ENCODE measurements around the gene GPRC5C. TPM values are rescaled to one million over a fixed set of nuclear protein-coding genes. Genes with fewer than 3 reads are reported as not detected.
A peak's percentile ranks its signal among the peaks of the same experiment; 100 is the strongest.

Gene GPRC5C
- polyA plus RNA-seq, 3 donors, result 92.3 to 121 (median 112) TPM

DNA sequence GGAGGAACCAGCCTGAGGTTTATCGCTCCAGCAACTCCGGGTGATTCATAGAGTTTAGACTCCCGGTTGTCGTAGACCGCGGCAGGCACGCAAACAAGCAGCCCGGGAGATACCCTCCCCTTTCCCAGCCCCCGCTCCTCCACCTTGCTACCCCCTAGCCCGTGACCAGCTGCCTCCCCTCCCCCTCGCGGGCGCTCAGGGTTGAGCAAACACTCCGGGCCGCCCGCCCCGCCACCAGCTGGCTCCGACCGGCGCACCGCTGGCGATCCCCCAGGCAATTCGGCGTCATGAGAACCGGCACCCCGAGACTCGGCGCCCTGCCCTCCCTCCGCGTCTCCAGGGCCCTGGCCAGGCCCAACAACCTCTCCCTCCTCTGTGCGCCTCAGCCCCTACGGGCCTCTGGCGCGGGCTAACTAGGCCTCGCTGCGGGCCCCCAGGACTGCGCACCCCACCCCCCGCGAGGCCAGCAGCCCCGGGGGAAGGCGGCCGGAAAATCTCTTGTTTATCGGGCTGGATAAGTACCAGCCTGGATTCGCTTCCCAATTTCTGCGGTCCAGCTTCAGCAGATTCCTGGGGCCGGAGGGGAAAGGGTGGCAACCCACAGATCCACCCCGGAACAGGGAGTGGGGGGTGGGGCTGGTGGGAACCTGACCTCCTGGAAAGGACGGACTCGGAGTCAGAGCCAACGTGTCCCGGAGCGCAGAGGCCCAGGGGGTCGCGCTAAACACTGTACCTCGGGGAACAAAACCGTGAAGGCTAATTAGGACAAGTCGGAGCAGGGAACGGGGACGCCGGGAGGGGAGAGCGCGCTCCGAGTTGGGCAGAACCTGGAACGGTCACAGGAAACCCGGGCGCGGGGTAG, 951 bp upstream of the GPRC5C start:
- peak in 1 of 3 donors; percentile 85 for DNase-seq (ENCODE audit: low read depth in 3 of 3, low spot score in 2 of 3)

DNA sequence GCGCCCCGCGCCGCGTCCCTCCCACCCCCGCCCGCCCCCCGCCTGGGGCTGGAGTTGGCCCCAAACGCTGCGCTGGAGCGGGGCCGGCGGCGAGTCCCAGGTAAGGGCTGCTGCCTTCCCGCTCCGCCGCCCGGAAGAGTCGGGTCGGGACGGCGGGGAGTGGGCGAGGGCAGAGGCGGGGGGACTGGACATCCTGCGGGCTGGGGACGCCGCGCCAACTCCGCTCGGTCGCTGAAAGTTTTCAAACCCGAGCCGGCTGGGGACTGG, 469 bp downstream of the GPRC5C start:
- no peak for DNase-seq (ENCODE audit: low read depth in 3 of 3, low spot score in 2 of 3)

DNA sequence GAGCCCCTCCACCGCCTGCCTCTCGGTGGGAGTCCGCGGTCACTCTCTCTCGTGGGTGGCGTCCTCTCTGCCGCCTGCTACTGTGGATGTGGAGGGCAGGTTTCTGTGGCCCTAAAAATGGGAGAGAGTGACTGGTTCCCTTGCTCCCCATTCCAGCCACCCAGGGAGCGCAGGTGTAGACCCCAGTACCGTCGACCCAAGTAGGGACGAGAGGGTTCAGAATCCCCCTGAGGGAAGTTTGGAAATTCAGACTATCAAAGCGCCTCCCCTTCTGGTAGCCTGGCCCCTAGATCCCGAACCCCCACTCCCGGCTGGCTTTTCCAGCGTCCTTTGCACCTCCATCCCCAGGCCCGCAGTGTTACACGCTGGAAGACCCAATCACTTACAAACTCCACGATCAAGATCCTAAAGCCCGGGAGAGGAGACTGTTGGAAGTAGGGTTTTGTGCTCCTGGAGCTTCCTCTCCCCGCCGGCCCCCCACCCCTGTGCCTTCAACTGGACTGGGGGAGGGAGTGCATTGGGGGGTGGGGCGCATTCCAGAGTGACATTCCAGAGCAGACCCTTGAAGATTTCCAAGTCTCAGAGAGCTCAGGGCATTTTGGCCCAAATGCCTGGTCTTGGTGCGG, 991 bp downstream of the GPRC5C start:
- no peak for DNase-seq (ENCODE audit: low read depth in 3 of 3, low spot score in 2 of 3)

DNA sequence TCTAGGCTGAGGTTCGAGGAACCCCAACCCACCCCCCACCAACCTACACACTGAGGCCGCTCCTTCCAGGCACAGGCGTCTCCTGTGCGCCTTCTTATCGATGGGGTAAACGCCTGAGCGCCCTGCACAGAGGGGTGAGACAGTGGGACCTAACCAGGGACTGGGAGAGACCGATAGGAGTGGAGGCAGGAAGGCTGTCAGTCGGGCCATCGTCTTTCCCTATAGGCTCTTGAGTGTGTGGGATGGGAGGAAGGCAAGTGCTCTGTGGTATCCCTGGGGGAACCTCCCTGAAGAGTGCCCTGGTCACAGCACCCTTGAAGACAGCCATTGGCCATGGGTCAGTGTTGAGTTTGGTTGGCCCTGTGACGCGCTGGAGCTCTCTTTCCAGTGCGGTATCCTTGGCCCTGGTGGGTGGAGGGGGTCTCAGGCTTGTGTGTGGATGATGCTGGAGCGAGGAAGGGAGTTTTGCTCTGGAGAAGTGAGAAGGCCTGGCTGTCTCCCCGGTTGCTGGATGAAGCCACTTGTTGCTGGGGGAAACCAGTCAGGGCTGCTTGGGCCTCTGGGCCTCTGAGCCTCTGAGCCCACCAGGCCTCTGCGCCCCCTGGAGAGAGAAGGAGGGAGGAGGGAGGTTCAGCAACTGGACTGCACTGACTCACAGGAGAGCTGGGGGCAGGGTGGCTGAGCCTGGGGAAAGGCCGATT, 1.7 kb downstream of the GPRC5C start:
- no peak for DNase-seq (ENCODE audit: low read depth in 3 of 3, low spot score in 2 of 3)

DNA sequence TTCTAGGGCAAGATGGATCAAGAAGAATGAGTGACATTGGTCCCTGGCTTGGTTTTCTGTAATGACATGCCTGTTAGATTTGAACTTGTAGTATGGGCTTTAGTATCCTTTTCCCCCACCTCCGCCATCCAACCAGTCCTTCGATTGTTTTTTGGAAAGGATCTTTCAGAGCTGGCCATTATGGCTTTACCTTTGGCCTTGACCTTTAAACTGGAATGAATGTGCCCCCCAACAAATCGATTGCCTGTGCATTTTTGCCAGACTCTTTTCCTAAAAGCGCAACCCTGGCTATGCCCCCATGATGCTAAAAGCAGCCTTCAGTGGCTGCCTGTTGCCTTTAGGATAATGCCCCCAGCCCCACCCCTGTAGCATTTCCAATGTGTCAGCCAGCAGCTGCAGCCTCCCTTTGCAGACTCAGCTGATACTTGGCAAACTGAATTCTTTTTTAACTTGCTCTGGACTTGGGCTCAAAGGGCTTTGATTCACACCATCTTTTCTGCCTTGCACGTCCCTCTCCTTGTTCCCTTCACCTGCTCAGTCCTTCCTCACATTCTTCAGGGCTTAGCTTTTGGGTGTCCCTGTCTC, 4.0 kb downstream of the GPRC5C start:
- no peak for DNase-seq (ENCODE audit: low read depth in 3 of 3, low spot score in 2 of 3)

DNA sequence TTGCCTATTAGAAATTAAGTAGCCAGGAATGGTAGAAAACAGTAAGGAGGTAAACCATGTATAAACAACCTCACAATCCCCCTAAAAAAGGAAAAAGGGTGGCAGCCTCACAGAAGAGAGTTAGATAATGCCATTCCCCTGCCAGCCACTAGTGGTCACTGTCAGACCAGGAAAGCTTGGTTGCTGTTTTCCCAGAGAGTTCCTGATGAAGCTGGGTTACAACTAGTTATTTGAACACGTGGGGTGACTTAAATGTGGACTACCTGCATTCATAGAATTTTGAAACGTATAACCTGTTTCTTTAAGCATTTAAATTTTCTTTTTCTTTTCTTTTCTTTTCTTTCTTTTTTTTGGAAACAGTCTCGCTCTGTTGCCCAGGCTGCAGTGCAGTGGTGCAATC, 5.8 kb downstream of the GPRC5C start:
- DNase-seq (ENCODE audit: low read depth in 3 of 3, low spot score in 2 of 3), result no peak

DNA sequence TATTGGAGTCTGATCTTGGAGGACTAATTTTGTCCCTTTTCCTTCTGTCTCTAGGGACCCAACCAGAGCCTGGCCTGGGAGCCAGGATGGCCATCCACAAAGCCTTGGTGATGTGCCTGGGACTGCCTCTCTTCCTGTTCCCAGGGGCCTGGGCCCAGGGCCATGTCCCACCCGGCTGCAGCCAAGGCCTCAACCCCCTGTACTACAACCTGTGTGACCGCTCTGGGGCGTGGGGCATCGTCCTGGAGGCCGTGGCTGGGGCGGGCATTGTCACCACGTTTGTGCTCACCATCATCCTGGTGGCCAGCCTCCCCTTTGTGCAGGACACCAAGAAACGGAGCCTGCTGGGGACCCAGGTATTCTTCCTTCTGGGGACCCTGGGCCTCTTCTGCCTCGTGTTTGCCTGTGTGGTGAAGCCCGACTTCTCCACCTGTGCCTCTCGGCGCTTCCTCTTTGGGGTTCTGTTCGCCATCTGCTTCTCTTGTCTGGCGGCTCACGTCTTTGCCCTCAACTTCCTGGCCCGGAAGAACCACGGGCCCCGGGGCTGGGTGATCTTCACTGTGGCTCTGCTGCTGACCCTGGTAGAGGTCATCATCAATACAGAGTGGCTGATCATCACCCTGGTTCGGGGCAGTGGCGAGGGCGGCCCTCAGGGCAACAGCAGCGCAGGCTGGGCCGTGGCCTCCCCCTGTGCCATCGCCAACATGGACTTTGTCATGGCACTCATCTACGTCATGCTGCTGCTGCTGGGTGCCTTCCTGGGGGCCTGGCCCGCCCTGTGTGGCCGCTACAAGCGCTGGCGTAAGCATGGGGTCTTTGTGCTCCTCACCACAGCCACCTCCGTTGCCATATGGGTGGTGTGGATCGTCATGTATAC, 8.0 kb downstream of the GPRC5C start:
- no peak for DNase-seq (ENCODE audit: low read depth in 3 of 3, low spot score in 2 of 3)

DNA sequence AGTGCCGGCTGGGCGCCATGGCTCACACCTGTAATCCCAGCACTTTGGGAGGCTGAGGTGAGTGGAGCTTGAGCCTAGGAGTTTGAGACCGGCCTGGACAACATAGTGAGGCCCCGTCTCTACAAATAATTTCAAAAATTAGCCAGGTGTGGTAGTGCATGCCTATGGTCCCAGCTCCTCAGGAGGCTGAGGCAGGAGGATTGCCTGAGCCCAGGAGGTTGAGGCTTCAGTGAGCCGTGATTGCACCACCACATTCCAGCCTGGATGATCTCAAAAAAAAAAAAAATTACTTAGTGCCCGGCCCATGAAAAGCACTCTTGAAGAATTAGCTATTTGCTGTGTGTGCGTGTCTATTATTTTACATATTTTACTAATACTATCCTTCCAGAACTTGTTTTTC, 9.6 kb downstream of the GPRC5C start:
- DNase-seq (ENCODE audit: low read depth in 3 of 3, low spot score in 2 of 3), result no peak

DNA sequence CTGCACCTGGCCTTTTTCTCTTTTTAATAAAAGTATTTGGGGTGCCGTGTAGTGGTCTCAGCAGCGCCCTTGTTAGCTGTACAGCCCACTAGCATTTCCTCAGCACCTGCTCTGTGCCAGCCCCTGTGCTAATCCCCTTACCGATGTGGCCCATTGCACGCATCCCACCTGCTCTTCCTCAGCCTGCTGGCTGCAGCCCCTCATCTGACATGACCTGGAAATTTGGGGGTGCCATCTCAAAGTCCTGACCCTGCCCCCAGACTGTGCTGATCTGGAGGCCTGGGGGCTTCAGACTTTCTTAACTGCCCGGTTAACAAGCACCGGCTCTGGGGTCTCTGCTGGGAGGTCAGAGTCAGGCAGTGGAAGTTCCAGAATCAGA, 10.4 kb downstream of the GPRC5C start:
- DNase-seq (ENCODE audit: low read depth in 3 of 3, low spot score in 2 of 3), result no peak

DNA sequence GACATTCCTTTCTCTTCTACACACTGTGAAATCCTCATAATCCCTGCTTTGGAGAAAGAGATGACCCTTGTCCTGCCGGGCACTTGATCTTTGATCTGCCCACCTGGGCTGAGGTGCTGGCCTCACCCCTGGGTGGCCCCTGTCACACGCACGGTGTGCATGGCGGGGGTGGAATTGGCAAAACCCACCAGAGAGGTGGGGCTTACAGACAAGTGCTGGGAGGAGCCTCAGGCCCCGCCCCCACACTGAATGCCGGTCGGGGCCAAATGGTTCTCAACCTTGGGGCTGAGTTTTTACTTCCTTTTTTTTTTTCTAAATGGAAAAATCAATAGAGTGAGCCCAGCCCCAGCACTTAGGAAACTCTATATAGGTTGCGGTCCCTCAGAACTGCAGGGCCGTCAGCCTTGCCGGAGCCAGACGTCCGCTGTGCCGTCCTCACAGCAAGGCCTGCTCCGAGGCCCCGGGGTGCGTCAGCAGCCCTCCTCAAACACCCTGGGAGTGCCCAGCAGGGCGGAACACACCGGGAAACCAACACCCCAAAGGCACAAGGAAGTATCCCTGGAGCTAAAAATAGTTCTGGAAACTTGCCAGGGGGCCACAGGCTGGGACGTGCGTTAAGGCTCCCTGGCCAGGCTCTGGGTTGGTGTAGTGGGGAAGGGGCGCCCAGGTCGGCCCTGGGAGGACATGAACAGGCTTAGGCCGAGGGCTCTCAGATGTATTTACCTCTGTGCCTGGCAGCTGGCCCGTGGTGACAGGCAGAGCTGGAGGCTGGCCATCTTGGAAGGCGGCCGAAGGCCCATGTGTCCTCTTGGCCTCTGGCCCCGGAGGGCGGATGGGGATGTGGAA, 11.0 kb downstream of the GPRC5C start:
- no peak for DNase-seq (ENCODE audit: low read depth in 3 of 3, low spot score in 2 of 3)

DNA sequence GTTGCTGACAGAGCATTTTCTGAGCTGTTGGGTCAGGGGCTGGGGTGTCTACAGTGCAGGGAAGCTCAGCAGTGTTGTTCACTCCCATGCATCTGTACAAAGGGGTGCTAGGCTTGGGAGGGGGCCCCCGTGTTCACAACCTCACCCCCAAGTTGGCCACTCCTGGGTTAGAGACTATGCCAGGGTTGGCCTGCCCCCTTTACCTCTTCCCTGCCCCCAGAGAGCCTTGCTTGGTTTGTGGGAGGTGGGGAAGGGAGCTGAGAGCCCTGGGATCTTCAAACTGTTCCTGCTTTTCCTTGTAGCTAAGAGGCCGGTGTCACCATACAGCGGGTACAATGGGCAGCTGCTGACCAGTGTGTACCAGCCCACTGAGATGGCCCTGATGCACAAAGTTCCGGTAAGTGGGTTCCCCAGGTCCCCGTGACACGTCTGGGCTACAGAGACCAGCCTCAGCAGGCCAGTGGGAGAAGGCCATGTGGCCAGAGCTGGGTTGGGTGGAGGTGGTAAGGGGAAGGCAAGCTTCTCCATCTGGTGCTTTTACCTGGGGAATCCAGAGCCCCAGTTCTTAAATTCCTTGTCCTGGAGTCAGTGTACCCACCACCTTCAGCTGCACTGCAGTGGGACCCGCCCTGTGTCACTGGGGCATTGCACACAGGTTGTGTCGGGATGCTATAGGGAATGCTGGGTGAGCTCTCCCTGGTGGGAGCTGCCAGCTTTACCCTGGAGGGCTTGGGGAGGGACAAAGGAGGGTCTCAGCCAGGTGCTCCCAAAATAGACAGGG, 11.8 kb downstream of the GPRC5C start:
- no peak for DNase-seq (ENCODE audit: low read depth in 3 of 3, low spot score in 2 of 3)

DNA sequence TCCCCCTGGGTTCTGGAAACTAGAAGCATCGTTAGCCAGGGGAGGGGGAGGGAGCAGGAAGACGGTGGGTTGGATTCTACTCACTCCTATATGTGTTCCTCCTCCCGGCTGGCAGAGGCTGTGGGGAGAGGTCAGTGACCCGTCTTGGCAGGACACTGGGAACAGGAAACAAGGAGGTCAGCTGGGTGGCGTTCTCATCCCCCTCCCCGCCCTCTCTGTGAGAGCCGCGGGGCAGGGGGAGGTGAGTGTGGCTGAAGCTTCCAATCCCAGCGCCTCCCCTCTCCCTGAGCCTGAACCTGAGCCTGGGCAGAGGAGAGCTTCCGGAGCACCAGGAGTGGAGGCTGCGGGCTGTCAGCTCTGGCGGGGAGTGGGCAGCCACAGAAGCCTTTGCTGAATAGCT, 12.5 kb downstream of the GPRC5C start:
- DNase-seq (ENCODE audit: low read depth in 3 of 3, low spot score in 2 of 3), result no peak

DNA sequence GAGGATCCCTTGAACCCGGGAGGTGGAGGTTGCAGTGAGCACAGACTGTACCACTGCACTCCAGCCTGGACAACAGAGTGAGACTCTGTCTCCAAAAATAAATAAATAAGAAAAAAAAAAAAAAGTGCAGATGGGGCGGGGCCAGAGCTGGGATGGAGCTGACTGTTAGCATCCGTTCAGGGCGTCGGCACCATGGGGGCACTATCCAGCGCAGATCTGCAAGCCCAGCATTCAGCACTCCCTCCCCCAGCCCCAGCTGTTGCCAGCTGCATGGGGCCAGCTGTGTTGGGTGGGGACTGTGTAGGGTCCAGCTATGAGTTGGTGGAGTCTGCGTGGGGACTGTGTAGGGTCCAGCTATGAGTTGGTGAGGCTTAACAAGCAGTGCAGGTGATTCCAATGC, 13.3 kb downstream of the GPRC5C start:
- DNase-seq (ENCODE audit: low read depth in 3 of 3, low spot score in 2 of 3), result no peak

DNA sequence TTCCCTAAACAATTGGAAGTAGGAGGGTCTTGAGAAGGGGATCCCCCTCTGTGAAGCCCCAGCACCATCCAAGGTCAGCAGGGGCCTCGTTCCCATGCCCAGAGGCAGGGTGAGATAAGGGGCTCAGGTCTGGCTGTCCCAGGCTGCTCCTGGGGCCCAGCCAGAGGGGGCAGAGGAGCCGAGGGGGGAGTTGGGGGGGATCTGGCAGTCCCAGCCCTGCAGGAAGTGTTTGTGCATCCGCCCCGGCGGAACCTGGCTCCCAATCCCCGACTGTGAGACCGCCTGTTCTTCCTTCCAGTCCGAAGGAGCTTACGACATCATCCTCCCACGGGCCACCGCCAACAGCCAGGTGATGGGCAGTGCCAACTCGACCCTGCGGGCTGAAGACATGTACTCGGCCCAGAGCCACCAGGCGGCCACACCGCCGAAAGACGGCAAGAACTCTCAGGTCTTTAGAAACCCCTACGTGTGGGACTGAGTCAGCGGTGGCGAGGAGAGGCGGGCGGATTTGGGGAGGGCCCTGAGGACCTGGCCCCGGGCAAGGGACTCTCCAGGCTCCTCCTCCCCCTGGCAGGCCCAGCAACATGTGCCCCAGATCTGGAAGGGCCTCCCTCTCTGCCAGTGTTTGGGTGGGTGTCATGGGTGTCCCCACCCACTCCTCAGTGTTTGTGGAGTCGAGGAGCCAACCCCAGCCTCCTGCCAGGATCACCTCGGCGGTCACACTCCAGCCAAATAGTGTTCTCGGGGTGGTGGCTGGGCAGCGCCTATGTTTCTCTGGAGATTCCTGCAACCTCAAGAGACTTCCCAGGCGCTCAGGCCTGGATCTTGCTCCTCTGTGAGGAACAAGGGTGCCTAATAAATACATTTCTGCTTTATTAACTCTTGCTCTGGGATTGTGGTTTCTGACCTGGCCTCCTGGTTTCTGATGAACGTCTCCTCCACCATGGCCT, 14.9 kb downstream of the GPRC5C start:
- DNase-seq (ENCODE audit: low read depth in 3 of 3, low spot score in 2 of 3), result no peak

DNA sequence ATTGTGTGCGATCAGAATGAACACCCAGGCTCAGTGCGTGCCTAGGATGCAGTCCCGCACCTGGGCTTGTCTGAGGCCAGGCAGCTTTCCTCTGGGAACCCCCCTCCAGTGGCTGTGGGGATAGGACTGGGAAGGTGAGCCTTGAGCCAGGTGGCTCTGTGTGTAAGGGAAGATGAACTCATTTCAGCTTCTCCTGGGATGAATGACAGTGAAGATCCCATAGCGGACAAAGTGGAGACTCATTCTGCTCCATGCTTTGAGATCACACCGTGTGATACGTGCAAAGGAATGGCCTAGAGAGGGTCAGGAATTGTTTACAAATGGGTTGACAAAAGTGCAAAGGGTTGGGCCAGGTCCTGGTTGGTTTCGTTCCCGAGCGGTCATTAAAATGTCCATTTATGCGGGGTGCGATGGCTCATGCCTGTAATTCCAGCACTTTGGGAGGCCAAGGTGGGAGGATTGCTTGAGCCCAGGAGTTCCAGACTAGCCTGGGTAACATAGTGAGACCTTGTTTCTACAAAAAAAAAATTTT, 15.8 kb downstream of the GPRC5C start:
- DNase-seq (ENCODE audit: low read depth in 3 of 3, low spot score in 2 of 3), result no peak

DNA sequence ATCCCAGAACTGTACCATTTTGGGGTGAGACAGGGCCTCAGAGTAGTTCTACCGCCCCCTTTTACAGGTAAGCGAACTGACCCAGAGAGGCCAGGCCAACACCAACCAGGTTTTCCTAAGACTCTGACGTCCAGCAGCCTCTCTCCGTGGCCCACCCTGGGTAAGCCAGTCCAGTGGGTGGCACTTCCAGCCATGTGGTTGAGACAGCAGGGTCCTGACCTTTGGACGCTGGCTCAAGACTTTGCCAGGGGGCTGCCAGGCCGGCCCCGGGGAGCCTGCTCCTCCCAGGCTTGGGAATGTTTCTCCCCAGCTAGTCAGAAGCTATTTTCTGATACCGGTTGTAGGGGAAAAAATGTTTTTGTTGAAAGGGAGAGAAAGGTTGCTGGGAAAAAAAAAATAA, 16.9 kb downstream of the GPRC5C start:
- no peak for DNase-seq (ENCODE audit: low read depth in 3 of 3, low spot score in 2 of 3)

DNA sequence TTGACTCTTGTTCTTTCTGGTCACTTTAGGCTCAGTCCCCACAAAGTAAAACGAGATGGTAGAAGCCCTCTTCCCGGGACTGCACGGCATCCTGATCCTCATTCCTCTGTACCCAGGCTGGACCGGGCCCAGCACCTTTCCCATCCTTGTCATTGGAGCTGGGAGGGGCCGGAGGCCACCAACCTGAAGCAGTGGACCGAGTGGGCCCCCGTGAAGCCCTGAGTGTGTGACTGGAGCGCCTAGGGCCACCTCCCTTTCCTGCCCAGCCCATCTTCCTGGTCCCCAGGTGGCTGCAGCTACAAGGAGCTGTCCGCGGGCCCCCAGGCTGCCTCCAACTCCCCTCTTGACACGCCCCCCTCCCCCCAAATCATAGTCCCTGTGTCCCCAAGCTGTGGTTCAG, 17.4 kb downstream of the GPRC5C start:
- no peak for DNase-seq (ENCODE audit: low read depth in 3 of 3, low spot score in 2 of 3)

DNA sequence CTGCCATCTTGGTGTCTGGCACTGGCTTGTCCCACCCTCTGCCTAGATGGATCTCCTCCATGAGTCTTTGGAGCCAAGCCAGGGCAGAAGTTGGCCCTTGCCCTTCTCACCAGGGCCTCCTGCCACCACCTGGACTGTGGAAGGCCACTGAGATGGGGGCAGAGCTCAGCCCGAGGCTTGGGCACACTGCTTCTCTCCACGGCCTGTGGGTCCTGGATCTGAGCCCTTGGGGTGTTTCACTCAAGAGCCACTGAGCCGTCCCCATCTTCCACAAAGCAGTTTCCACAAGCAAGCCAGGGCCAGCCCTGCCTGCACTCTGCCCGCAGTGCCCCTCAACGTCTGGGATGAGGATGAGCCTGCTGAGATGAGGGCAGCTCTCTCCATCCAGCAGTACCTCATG, 17.9 kb downstream of the GPRC5C start:
- DNase-seq (ENCODE audit: low read depth in 3 of 3, low spot score in 2 of 3), result no peak
